ENCODE measurements around the gene SLC6A18.

DNA sequence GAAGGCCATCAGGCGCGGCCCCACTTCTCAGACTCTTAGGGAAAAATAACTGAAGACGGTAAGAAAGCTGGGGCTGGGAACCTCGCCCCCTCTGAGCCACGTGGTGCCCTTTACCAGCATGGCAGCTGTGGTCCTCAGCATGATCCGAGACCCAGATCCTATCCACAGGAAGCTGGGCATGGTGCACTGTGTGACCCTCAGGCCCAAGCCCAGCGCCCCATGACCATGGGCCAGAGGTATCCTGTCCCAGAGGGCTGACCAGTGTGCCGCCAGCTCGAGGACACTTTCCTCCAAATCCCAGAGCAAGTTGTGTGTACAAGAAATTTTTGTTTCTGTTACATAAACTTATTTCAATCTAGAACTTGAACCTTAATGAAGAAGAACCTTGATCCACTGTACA is 41.6 kb downstream of the SLC6A18 start:
- TF ChIP-seq TAF1 (IDR thresholded peaks at IDR 0.05; ENCODE audit: borderline replicate concordance, insufficient read depth, low read length): no peak
- TF ChIP-seq, protein P1, sequence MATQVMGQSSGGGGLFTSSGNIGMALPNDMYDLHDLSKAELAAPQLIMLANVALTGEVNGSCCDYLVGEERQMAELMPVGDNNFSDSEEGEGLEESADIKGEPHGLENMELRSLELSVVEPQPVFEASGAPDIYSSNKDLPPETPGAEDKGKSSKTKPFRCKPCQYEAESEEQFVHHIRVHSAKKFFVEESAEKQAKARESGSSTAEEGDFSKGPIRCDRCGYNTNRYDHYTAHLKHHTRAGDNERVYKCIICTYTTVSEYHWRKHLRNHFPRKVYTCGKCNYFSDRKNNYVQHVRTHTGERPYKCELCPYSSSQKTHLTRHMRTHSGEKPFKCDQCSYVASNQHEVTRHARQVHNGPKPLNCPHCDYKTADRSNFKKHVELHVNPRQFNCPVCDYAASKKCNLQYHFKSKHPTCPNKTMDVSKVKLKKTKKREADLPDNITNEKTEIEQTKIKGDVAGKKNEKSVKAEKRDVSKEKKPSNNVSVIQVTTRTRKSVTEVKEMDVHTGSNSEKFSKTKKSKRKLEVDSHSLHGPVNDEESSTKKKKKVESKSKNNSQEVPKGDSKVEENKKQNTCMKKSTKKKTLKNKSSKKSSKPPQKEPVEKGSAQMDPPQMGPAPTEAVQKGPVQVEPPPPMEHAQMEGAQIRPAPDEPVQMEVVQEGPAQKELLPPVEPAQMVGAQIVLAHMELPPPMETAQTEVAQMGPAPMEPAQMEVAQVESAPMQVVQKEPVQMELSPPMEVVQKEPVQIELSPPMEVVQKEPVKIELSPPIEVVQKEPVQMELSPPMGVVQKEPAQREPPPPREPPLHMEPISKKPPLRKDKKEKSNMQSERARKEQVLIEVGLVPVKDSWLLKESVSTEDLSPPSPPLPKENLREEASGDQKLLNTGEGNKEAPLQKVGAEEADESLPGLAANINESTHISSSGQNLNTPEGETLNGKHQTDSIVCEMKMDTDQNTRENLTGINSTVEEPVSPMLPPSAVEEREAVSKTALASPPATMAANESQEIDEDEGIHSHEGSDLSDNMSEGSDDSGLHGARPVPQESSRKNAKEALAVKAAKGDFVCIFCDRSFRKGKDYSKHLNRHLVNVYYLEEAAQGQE (IDR thresholded peaks at IDR 0.05; ENCODE audit: insufficient read depth in 1 of 2, low read depth in 2 of 2, low read length in 2 of 2): no peak

Measured in PFSK-1 (cell line).